Epithelial cell of umbilical artery (primary cell): Measurements from ENCODE around the gene LIN9. TPM values are rescaled to one million over a fixed set of nuclear protein-coding genes. Genes with fewer than 3 reads are reported as not detected.

Experiments used
- total RNA-seq: library from RNA; depleted of rRNA; stranded (reverse); fragments of >200 nt; gene quantifications from 2 replicates; pipeline ENCODE4 v1.2.3, GENCODE V29; 2014

LIN9 gene, protein sequence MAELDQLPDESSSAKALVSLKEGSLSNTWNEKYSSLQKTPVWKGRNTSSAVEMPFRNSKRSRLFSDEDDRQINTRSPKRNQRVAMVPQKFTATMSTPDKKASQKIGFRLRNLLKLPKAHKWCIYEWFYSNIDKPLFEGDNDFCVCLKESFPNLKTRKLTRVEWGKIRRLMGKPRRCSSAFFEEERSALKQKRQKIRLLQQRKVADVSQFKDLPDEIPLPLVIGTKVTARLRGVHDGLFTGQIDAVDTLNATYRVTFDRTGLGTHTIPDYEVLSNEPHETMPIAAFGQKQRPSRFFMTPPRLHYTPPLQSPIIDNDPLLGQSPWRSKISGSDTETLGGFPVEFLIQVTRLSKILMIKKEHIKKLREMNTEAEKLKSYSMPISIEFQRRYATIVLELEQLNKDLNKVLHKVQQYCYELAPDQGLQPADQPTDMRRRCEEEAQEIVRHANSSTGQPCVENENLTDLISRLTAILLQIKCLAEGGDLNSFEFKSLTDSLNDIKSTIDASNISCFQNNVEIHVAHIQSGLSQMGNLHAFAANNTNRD
- 6.2 and 7.8 TPM in 2 replicates for total RNA-seq

GRCh38 chr1:226308723-226309397 is at the start of gene LIN9:
LIN9 (minus strand) TSS chr1:226309164; CDS start chr1:226309139, 25 bp downstream.

GRCh38 chr1:226223157-226223785 is 85.7 kb downstream of the LIN9 start, which contains the start of gene MIXL1:
MIXL1 (plus strand) TSS chr1:226223664; CDS start chr1:226223682, 18 bp downstream.

GRCh38 chr1:226186124-226187018 is 122.6 kb downstream of the LIN9 start, which contains the start of gene ACBD3:
ACBD3 (minus strand) TSS chr1:226186741; CDS start chr1:226186675, 66 bp downstream.

Other genes starting within 250 kb of the LIN9 start
- 189 and 217 TPM in 2 replicates for gene H3-3A, start 246.4 kb downstream of the LIN9 start, total RNA-seq
- 51.6 and 59.0 TPM in 2 replicates for gene ACBD3, start 122.4 kb downstream of the LIN9 start, total RNA-seq
- gene MIXL1, start 85.5 kb downstream of the LIN9 start, total RNA-seq = 0.32 TPM in 1 of 2 replicates, not detected in the other
- 128 and 194 TPM in 2 replicates for gene PARP1, start 98.9 kb upstream of the LIN9 start, total RNA-seq
- gene STUM, start 239.6 kb upstream of the LIN9 start, total RNA-seq = not detected in 2 replicates